GF-D8 (cell line): ENCODE data around the gene RNF220.

Source experiments
- DNase-seq: peaks from one replicate; lab custom pipeline; 2025; lab: John Stamatoyannopoulos, UW

The RNF220 gene

DNA sequence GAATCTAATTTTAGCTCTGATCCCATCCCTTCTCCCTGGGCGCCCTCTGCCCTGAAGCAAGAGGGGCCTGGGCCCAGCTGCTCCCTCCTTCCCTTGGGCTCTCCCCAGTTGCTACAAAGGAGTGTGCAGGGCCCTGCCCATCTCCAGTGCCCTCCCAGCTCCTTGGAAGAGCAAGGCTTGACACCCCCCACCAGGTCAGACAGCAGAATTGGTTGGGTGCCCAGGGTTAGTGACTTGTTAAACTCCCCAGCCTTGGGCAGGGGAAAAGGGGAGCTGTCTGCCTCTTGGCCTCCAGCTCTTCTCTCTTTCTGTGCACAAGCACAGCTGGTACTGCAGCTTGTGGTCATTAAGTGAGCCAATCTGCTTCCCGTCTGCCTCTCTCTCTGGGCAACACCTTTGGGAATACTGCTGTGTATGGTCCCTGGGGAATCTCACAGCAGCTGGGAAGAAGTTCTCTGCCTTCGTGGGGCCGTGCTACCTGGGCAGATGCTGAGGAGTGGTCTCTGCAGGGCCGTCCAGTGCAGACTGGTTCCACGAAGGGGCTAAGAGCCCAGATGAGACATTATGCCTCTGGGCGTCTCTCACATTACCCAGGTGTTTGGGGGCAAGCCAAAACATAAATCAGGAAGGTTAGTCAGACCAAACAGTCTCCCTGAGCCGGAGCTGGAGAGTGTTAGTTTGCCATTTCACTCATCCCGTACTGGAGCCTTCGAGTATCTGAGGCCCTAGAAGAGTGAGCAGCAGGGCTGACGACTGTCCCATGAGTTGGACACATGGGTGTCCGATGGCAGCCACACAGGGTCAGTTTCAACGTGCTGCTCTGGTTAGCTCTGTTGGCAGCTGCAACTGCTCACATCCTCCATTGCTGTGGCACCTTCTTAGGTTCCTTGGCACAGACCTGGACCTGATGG, 231.9 kb downstream of the RNF220 start:
- no peak for DNase-seq

DNA sequence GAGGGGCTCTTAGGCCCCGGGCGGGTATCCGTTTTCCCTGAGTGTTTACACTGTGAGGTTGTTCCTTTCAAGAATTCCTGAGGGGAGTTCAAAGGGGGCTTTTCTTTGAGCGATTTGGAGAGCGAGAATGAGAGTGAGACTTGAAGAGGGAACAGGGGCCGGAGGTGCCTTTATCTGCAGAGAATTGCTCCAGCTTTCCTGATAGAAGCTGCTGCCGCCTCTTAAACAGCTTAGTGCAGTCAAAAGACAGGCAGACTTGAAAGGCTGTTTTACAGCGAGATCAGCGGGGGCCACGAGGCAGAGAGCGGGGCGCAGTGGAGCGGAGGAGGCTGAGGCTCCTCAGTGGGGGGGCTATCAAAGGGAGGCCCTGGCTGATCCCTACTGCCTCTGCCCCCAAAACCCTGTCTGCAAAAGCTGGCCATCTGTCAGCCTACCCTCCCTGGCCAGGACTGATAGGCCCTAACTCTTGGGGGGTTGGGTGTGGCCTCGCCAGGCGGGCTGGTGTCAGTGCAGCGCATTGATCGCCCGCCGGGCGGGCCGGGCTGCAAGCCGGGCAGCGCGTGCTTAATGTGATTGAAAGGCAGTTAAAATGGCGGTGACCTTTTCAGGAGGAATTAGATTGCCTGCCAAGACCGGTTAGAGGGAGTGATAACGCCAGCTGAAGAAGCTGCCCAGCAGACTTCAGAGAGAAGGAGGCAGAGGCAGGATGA, 232.8 kb downstream of the RNF220 start:
- no peak for DNase-seq

DNA sequence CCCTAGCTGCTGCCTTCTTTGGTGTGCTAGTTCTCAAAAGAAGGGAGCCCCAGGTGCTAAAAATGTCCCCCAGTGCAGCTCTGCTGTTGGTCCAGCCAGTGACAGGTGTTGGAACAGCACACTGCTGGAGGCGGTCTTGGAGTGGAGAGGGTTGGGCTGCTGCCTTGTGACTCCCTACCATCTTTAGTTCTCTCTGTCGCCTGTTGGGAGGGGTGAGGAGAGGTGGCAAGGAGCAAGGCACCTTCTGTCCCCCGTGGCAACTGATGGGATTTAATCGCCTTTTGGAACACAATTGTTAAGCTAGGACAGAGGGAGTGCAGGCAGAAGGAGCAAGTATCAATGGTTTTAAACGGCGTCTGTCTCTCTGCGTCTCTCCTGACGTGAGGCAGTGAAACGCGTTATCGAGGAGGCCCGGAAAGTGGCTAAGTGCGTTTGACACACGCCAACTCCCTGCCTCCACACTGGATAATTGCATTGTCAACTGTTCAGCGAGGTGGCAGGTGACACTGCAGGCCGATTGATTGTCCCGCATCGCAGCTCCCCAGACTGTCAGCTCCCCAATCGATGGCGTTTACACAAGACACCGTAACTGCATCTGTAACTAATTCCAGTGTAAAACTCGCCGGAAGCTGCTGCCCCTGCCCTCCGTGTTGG, 235.3 kb downstream of the RNF220 start:
- DNase-seq, result no peak

DNA sequence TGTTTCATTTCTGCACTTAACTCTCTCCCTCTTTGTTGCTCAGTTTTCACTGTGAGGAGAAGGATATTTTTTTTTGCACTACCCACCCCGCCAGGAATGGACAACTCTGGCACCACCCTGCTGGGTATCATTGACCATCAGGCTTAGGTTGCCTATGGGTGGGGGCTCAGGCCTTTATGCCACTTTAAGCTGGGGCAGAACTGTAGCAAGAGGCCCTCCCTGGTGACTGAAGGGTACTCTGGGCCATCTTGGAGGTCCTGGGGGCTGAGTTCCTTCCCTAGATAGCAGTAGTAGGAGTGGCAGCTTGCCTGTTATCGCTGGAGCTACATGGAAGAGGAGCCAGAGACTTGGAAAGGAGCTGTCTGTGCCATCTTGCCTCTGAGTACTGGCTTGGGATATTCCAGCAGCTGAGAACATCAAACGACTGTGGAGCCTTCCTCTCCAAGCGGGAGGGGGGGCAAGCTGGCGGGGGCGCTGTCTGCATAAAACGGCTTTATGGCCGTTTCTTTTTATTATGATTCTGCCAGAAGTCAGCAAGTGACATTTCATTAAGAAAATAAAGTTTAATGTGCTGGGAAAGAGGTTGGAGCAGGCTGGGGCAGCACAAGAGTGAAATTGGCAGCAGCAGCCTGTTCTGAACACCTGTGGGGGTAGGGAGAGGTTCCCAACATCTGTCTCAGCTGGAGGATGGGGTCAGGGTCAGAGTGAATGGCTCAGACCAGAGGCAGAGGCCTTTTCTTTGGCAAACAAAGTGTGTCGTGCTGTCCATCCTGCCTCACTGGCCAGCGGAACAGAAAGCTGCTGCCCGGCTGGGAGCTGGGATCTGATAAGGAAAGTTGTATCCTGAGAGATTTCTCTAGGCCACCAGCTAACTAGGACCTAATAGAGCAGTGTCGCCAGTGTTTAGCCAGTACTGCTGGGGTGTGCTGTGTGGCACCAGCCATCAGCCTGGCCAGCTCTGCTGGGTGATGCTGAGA, 236.4 kb downstream of the RNF220 start:
- no peak for DNase-seq

GRCh38 chr1:44642255-44642654, 237.2 kb downstream of the RNF220 start:
- no peak for DNase-seq

DNA sequence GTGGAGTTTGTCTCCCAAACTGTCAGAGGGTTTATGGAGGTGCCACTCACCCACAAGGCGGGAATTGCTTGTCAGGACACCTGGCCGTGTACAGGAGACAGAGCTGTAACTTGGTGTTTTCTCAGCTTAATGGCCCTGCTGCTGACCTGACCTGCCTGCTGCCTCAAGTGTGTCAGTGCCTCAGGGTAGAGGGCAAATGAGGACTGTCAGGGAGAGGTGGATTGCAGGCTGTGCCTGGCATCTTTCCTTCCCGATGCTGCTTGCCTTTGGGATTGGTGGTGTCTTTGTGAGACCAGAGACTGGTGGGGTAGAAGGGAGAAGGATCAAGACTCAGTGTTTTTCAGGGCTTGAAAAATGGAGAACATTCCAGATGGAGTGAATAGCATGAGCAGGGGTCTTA, 237.9 kb downstream of the RNF220 start:
- no peak for DNase-seq

- no peak for DNase-seq
Measured at GRCh38 chr1:44643721-44644334, 238.8 kb downstream of the RNF220 start.

DNA sequence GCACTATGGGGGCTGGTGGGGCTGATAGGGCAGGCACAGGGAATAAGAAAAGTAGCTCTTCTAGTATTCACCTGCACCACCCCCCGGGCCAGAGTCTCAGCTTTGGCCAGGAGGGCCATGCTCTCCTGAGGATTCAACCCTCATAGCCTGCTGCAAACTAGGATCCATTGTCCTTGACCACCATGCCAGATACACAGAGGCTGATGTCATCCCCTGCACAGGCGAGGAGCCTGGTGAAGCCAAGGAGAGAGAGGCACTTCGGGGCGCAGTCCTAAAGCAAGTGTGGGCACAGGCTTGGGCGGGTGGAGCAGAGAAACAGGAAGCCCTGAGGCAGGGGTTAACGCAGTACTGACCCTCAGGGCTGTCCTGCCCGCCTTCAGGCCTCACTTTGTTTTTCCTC, 239.8 kb downstream of the RNF220 start:
- DNase-seq, result no peak

DNA sequence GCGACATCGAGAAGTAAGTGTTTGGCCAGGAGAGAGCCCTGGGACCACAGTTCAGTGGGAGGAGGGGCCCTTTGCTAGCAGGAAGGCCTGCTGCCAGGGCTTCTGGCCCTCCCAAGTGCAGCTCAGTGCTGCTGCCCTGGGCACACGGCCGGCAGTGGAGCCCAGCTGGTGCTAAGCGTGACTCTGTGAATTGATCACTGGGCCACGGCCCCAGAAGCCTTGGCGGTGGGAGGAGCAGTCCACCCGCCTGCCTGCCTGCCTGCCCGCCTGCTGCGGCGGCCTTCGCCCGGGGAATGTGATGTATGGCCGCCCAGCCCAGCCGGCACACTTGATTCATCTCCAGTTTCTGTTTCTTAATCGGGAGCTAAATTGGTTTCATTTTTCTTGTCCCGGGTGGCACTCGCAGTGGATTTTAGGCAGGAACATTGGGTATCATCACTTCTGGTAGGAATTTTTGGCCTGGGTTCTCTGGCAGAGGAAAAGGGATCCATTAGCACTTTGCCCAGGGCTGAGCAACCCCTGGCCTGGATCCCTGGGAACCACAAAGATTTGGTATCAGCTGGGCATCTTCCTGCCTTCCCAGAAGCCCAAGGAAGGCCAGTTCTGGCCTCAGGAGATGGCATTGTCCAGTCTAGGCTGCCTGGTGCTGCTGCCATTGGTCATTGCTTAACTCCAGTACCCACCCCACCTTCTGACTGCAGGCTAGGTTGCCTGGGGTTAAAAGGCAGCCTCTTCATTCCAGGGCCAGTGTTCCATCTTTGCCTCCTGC, 240.6 kb downstream of the RNF220 start:
- DNase-seq, result no peak

- no peak for DNase-seq
Measured at GRCh38 chr1:44646261-44647110, 241.4 kb downstream of the RNF220 start.

DNA sequence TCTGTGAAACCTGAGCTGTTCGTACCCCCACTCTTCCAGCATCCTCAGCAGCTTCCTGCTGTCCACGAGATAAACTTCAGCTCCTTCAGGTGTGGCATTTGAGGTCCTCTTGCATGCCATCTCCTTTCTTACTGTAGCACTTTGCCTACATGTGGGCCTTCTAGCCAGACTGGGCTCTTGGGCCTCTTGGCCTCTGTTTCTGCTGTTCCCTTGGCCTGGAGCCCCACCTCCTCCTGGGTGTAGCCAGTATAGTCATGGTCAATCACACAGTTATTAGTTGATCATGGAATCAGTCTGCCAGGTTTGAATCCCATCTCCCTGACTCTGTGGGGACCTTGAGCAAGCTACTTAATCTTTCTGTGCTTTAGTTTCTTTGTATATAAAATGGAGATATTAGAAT, 242.8 kb downstream of the RNF220 start:
- no peak for DNase-seq

GRCh38 chr1:44648529-44649250, 243.6 kb downstream of the RNF220 start:
- DNase-seq, result no peak

DNA sequence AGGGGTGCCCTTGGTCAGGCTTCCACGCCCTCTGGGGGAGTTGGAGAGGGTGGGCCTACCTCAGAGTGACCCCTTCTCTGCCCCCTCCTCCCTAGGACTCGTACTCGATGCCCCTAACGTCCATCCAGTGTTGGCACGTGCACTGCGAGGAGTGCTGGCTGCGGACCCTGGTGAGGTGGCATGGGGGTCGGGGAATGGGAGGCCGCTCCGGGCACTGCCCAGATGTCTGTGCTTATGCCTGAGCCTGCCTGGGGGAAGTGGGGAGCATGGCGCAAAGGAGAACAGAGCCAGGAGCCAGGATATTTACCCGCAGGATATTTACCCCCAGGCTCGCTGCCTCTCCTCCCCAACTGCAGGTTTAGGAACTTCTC, 244.7 kb downstream of the RNF220 start:
- DNase-seq, result no peak

GRCh38 chr1:44650159-44650831, 245.2 kb downstream of the RNF220 start:
- no peak for DNase-seq

- no peak for DNase-seq
Measured at GRCh38 chr1:44651069-44651468, 246.0 kb downstream of the RNF220 start.

- peak; percentile 2 for DNase-seq
Measured at GRCh38 chr1:44652445-44653106, 247.5 kb downstream of the RNF220 start.

GRCh38 chr1:44653107-44653964, 248.3 kb downstream of the RNF220 start:
- DNase-seq, result no peak
